Neutrophil (primary cell): ENCODE measurements around the gene PHKA2.

Experiments used
- H3K27ac ChIP-seq: fragments of 200-600 bp; sonication (generic); 2 replicates; pipeline ENCODE4 v1.5.1; 2016; ENCODE audit warnings: mild to moderate bottlenecking, moderate library complexity
- H3K27me3 ChIP-seq: fragments of 200-600 bp; sonication (generic); 2 replicates; pipeline ENCODE4 v1.6.0; 2016; ENCODE audit warnings: mild to moderate bottlenecking
- H3K36me3 ChIP-seq: fragments of 200-600 bp; sonication (generic); 2 replicates; pipeline ENCODE4 v1.5.1; 2017
- H3K4me1 ChIP-seq, 2 experiments: fragments of 200-600 bp in 1 of 2; sonication (generic) in 1 of 2; 1 replicate in 1 of 2; 2 replicates in 1 of 2; pipeline versions ENCODE4 v1.5.1 to v1.6.1; 2013 to 2016; ENCODE audit warnings: low read depth in 1 of 2, low read length in 1 of 2, mild to moderate bottlenecking in 1 of 2, moderate library complexity in 1 of 2; ENCODE audit not compliant: control insufficient read depth in 1 of 2, insufficient read depth in 1 of 2
- H3K4me3 ChIP-seq, 2 experiments: fragments of 200-600 bp in 1 of 2; sonication (generic) in 1 of 2; 1 replicate in 1 of 2; 2 replicates in 1 of 2; pipeline ENCODE4 v1.5.1; 2013 to 2016; ENCODE audit warnings: low read depth in 1 of 2, low read length in 1 of 2, mild to moderate bottlenecking in 1 of 2, moderate library complexity in 1 of 2
- H3K9me3 ChIP-seq: fragments of 200-600 bp; sonication (generic); 2 replicates; pipeline ENCODE4 v1.5.1; 2016
- TF ChIP-seq, protein P1 (sequence below): fragments of 200-600 bp; sonication (generic); IDR thresholded peaks from 2 replicates; pipeline ENCODE4 v1.5.1; 2016; ENCODE audit warnings: antibody characterized with exemption

The PHKA2 gene

DNA sequence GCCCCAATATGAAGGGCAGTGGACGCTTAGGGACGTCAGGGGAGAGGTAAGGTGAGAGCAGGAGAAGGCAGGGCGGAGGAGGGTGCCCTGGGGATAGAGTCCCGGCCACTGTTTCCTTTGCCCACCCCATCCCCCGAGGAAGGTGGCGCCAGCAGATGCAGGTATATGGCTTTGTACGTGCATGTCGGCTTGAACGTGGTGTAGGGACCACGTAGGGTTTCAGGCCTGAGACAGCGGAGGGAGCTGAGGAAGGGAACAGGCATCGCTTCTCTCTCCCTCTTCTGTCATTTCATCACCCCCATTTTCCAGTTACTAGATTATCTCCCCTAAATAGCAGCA, 97.9 kb downstream of the PHKA2 start:
- H3K4me1 ChIP-seq: peaks cover 9 to 15% of the 10 kb centered on the region in 2 experiments
- peaks cover 6% of the 10 kb centered on the region for H3K36me3 ChIP-seq
- no peaks in the 10 kb centered on the region for H3K9me3 ChIP-seq
- H3K4me3 ChIP-seq: peak overlapping the region; percentile 60 to 66
- peaks cover 3% of the 10 kb centered on the region for H3K27me3 ChIP-seq
- H3K27ac ChIP-seq: peak overlapping the region; percentile 70
- TF ChIP-seq, protein P1, sequence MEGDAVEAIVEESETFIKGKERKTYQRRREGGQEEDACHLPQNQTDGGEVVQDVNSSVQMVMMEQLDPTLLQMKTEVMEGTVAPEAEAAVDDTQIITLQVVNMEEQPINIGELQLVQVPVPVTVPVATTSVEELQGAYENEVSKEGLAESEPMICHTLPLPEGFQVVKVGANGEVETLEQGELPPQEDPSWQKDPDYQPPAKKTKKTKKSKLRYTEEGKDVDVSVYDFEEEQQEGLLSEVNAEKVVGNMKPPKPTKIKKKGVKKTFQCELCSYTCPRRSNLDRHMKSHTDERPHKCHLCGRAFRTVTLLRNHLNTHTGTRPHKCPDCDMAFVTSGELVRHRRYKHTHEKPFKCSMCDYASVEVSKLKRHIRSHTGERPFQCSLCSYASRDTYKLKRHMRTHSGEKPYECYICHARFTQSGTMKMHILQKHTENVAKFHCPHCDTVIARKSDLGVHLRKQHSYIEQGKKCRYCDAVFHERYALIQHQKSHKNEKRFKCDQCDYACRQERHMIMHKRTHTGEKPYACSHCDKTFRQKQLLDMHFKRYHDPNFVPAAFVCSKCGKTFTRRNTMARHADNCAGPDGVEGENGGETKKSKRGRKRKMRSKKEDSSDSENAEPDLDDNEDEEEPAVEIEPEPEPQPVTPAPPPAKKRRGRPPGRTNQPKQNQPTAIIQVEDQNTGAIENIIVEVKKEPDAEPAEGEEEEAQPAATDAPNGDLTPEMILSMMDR: no peak

DNA sequence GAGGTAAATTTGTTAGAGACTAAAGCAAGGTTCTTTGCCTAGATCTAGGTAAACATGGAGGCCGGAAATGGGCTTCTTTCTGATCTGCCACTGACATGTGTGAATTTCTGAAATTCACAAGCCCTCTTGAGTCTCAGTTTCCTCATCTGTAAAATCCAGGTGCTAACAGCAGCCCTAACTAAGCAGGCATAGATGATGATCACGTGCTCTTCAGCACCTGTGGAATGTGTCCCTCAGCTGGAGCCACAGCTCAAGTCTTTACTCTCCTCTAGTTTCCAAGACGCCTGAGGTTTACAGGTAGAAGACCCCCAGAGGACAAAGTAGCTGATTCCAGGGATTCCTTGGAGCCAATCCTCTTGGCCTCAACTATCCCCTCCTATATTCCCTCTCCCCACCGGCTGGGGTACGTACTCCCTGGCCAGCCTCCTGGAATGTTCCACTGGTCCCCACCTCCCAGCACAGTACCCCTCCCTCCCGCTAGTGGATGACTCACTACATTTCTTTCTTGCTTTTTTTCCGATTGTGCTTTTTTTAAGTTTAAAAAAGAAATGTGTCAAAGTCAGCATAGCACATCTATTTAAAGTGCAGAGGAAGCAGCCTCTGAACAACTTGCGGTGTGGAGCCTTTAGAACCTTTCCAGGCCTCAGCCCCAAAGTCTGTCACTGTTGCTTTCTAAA, 98.4 kb downstream of the PHKA2 start:
- Histone ChIP-seq H3K4me1 (peaks cover 9 to 15% of the 10 kb centered on the region in 2 experiments), H3K9me3 (no peaks in the 10 kb centered on the region), H3K4me3 (peak overlapping the region; percentile 60 to 66), H3K27ac (peak overlapping the region; percentile 70), H3K27me3 (peaks cover 3% of the 10 kb centered on the region), H3K36me3 (peaks cover under 1% of the 10 kb centered on the region)
- TF ChIP-seq, protein P1: no peak

DNA sequence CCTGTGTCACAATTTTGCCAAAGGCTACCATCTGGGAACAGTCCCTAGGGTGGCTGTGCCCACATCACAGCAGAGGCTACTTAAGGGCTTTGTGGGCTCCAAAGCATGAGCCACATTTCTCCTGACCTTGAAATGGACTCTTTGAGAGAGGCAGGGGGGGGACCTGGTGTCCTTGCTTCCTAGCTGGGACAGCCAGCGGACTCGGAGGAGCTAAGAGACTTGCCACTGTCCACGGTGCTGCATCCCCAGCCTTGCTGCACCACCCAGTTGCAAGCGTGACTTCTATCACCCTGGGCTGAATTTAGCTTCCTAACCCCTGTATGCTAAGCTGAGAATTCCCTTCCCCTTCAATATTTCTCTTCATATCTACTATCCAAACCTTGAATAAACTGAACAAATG, 99.0 kb downstream of the PHKA2 start:
- Histone ChIP-seq H3K4me1 (peaks cover 9 to 15% of the 10 kb centered on the region in 2 experiments), H3K27ac (no peak overlapping the region), H3K9me3 (no peaks in the 10 kb centered on the region), H3K27me3 (peaks cover 3% of the 10 kb centered on the region), H3K4me3 (no peak overlapping the region), H3K36me3 (no peaks in the 10 kb centered on the region)
- TF ChIP-seq, protein P1: no peak

DNA sequence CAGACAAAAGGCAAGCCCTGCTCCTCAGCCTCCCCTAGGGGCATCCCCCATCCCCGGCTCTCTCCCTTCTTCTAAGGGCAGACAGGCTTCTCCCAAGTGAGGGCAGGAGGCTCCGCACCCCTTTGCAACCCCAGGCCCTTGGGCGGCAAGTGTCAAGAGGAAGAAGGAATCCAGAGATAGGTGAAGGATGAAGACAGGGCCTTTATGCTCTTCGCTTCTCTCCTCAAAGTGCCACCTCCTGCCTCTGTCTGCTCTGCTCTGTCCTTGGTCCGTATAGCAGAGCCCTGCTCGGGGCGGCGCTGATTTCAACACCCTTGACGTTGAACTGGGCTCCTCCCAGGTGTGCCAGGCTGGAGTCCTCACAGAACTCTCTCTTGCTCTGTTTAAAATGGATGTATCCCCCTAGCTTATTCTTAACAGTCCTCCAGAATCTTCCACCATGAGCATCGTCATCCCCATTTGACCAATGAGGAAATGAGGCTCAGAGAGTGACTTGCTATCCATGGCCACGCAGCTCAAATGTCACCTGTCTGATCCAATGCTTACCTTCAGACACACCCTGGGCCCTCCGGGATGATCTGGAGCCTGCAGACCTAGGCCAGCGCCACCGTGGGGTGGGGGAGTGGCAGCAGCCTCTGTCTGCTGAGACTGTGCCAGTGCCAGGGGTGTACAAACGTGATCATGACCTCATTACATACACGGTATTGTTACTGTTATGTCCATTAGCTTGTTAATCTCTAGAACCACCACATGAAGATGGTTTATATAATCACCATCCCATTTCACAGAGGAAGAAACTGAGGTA, 99.8 kb downstream of the PHKA2 start:
- no peak overlapping the region for H3K4me3 ChIP-seq
- TF ChIP-seq, protein P1: no peak
- peaks cover 3% of the 10 kb centered on the region for H3K27me3 ChIP-seq

DNA sequence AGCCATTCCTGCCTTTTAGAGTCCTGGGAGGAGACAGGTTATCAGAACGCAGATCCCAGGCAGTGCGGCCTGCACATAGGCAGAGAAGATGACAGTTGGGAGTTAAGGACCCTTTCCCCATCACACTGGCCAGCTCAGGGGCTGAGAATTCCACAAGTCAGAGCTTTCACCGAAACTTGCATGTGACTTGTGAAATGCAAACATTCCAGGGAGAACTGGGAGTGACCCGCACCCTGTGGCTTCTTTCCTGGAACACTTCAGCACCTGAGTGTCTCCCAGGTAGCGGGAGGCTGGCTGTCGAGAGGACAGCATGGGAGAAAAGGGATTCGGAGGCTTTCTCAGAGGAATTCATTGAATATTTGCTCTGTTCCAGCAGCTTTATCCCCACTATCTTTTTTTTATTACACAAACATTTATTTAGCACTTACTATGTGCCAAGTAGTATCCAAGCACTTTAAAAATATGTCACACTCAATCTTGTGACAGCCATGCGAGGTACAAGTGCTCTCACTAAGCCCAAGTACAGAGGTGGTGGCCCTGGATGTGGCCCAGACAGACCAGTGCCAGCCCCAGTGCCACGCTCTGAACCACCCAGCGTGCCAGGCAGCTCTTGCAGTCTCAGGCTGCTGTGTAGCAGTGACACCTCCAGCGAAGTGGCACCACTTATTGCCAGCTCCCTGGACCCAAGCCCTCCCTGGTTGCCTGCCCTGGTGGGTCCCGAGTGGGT, 100.5 kb downstream of the PHKA2 start:
- Histone ChIP-seq H3K4me1 (peaks cover 9 to 15% of the 10 kb centered on the region in 2 experiments), H3K27me3 (peaks cover 3% of the 10 kb centered on the region), H3K27ac (no peak overlapping the region), H3K36me3 (no peaks in the 10 kb centered on the region), H3K4me3 (no peak overlapping the region), H3K9me3 (no peaks in the 10 kb centered on the region)
- TF ChIP-seq, protein P1: no peak

More for the DNA sequence above, 99.8 kb downstream of the PHKA2 start:
- no peaks in the 10 kb centered on the region for H3K36me3 ChIP-seq
- no peak overlapping the region for H3K27ac ChIP-seq
- no peaks in the 10 kb centered on the region for H3K9me3 ChIP-seq
- H3K4me1 ChIP-seq: peaks cover 9 to 15% of the 10 kb centered on the region in 2 experiments
